Hepatocyte (in vitro differentiated cells): ENCODE results near the gene PF4V1. TPM values are rescaled to one million over a fixed set of nuclear protein-coding genes. Genes with fewer than 3 reads are reported as not detected.

Experiments used
- DNase-seq: peaks from one replicate; pipeline ENCODE4 v3.0.0-alpha.2; 2016; ENCODE audit warnings: low spot score
- H2AFZ ChIP-seq: fragments of 200-600 bp; sonication (generic); 2 replicates; pipeline ENCODE4 v1.6.0; 2016; ENCODE audit warnings: antibody characterized with exemption, mild to moderate bottlenecking
- H3K27ac ChIP-seq: fragments of 200-600 bp; sonication (generic); 2 replicates; pipeline ENCODE4 v1.5.1; 2016; ENCODE audit warnings: mild to moderate bottlenecking
- H3K27me3 ChIP-seq: fragments of 200-600 bp; sonication (generic); 2 replicates; pipeline ENCODE4 v1.6.1; 2016
- H3K36me3 ChIP-seq: fragments of 200-600 bp; sonication (generic); replicated peaks from 2 replicates; pipeline ENCODE4 v1.5.1; 2016; ENCODE audit warnings: low read depth; ENCODE audit not compliant: insufficient read depth
- H3K4me1 ChIP-seq: fragments of 200-600 bp; sonication (generic); 2 replicates; pipeline ENCODE4 v1.5.1; 2016; ENCODE audit warnings: mild to moderate bottlenecking, moderate library complexity; ENCODE audit not compliant: insufficient read depth
- H3K4me2 ChIP-seq: fragments of 200-600 bp; sonication (generic); 2 replicates; pipeline ENCODE4 v1.6.0; 2016
- H3K4me3 ChIP-seq: fragments of 200-600 bp; sonication (generic); 2 replicates; pipeline ENCODE4 v1.5.1; 2016; ENCODE audit warnings: mild to moderate bottlenecking
- H3K79me2 ChIP-seq: fragments of 200-600 bp; sonication (generic); 2 replicates; pipeline ENCODE4 v1.6.0; 2017; ENCODE audit warnings: mild to moderate bottlenecking
- H3K9me2 ChIP-seq: fragments of 200-600 bp; sonication (generic); replicated peaks from 2 replicates; pipeline ENCODE4 v1.6.0; 2017; ENCODE audit warnings: mild to moderate bottlenecking; ENCODE audit not compliant: insufficient read depth
- H3K9me3 ChIP-seq: fragments of 200-600 bp; sonication (generic); 2 replicates; pipeline ENCODE4 v1.5.1; 2016; ENCODE audit warnings: low read depth, mild to moderate bottlenecking
- H4K20me1 ChIP-seq: fragments of 200-600 bp; sonication (generic); 2 replicates; pipeline ENCODE4 v1.6.0; 2016; ENCODE audit warnings: mild to moderate bottlenecking; ENCODE audit not compliant: insufficient read depth, poor library complexity, severe bottlenecking
- EZH2 ChIP-seq: fragments of 200-600 bp; sonication (generic); IDR thresholded peaks from 2 replicates; pipeline ENCODE4 v1.6.1; 2016; ENCODE audit warnings: antibody characterized with exemption, mild to moderate bottlenecking, borderline replicate concordance
- EZH2phosphoT487 ChIP-seq: fragments of 200-600 bp; sonication (generic); IDR thresholded peaks from one replicate; pipeline ENCODE4 v1.6.1; 2018; ENCODE audit warnings: antibody characterized with exemption, mild to moderate bottlenecking, low read depth, moderate library complexity; ENCODE audit not compliant: unreplicated experiment, severe bottlenecking
- WGBS: methylation state at CpG from one replicate; pipeline ENCODE4 v1.1.6; 2016; ENCODE audit warnings: low lambda C conversion rate; ENCODE audit errors: missing lambda C conversion rate; 5-methylcytosine and 5-hydroxymethylcytosine counted together
- polyA plus RNA-seq: library from polyadenylated mRNA; unstranded; fragments of >200 nt; fragmentation: Nextera tagmentation; extraction: Ambion mirVana; gene quantifications from 2 replicates; pipeline ENCODE4 v1.2.1, GENCODE V29; 2016
- total RNA-seq: library from RNA; depleted of rRNA; stranded (reverse); fragments of >200 nt; gene quantifications from 2 replicates; pipeline ENCODE4 v1.2.3, GENCODE V29; 2014
- TF ChIP-seq, protein P1 (sequence below): fragments of 200-600 bp; sonication (generic); IDR thresholded peaks from 2 replicates; pipeline ENCODE4 v1.5.1; 2016; ENCODE audit warnings: antibody characterized with exemption, mild to moderate bottlenecking; ENCODE audit not compliant: poor library complexity

PF4V1 gene
- total and polyA plus RNA-seq, 2 experiments from 2014 or later: not detected

DNA sequence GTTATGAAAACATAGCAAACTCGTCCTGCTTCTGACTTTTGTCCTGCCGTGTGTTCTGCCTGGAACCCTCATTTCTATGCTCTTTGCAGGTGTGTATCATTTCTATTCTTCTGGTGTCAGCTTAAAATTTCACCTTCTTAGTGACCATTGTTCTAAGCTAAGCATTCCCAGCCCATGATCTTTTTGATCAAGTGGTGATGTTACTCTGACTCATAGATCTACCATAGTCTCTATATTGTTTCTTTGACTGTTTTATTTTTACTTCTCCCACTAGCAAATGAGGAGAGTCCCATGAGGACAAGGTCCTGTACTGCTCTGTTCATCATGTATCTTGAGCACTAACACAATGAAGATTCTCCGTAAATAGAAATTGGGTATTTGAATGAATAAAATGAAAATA lies 30.7 kb upstream of the PF4V1 start:
- no peak overlapping the region for H3K27ac ChIP-seq
- 90% methylated on average over 3 of the region's 3 CpGs for WGBS
- no peaks in the 10 kb centered on the region for H3K27me3 ChIP-seq
- TF ChIP-seq, protein P1, sequence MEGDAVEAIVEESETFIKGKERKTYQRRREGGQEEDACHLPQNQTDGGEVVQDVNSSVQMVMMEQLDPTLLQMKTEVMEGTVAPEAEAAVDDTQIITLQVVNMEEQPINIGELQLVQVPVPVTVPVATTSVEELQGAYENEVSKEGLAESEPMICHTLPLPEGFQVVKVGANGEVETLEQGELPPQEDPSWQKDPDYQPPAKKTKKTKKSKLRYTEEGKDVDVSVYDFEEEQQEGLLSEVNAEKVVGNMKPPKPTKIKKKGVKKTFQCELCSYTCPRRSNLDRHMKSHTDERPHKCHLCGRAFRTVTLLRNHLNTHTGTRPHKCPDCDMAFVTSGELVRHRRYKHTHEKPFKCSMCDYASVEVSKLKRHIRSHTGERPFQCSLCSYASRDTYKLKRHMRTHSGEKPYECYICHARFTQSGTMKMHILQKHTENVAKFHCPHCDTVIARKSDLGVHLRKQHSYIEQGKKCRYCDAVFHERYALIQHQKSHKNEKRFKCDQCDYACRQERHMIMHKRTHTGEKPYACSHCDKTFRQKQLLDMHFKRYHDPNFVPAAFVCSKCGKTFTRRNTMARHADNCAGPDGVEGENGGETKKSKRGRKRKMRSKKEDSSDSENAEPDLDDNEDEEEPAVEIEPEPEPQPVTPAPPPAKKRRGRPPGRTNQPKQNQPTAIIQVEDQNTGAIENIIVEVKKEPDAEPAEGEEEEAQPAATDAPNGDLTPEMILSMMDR: no peak
- H3K9me3 ChIP-seq: no peaks in the 10 kb centered on the region
- H2AFZ ChIP-seq: no peak overlapping the region
- no peaks in the 10 kb centered on the region for H3K9me2 ChIP-seq
- no peaks in the 10 kb centered on the region for H3K79me2 ChIP-seq
- no peak overlapping the region for H3K4me3 ChIP-seq
- no peaks in the 10 kb centered on the region for H3K4me1 ChIP-seq
- H3K4me2 ChIP-seq: no peak overlapping the region
- H3K36me3 ChIP-seq: no peaks in the 10 kb centered on the region
- H4K20me1 ChIP-seq: no peaks in the 10 kb centered on the region
- DNase-seq: no peak

DNA sequence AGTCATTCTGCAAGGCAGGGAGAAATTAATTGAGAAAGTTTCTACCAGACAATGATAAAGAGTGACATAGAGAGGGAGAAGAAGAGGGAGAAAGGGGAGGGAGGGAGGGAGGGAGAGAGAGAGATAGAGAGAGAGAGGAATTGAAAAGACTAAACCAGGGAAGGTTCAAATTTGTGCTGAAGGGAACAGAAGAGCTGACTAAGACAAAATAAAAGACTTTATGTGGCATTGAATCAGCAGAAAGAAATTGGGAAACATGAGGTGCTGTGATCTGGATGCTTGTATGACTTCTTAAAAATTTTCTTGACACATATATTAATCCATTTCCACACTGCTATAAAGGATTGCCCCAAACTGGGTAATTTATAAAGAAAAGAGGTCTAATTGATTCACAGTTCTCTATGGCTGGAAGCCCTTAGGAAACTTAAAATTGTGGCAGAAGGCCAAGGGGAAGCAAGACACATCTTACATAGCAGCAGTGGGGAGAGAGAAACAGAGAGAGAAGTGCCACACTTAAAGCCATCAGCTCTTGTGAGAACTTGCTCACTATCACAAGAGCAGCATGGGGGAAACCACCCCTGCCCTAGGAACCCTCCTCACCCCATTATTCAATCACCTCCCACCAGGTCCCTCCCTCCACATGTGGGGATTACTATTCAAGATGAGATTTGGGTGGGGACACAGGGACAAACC lies 30.1 kb upstream of the PF4V1 start:
- Histone ChIP-seq H4K20me1 (no peaks in the 10 kb centered on the region), H3K79me2 (no peaks in the 10 kb centered on the region), H3K9me3 (peaks cover 1% of the 10 kb centered on the region), H3K4me2 (no peak overlapping the region), H3K27me3 (no peaks in the 10 kb centered on the region), H2AFZ (no peak overlapping the region), H3K4me3 (no peak overlapping the region), H3K9me2 (no peaks in the 10 kb centered on the region), H3K27ac (no peak overlapping the region), H3K4me1 (no peaks in the 10 kb centered on the region), H3K36me3 (no peaks in the 10 kb centered on the region)
- TF ChIP-seq EZH2phosphoT487 (no peak), EZH2 (no peak)
- TF ChIP-seq, protein P1: no peak
- no peak for DNase-seq

DNA sequence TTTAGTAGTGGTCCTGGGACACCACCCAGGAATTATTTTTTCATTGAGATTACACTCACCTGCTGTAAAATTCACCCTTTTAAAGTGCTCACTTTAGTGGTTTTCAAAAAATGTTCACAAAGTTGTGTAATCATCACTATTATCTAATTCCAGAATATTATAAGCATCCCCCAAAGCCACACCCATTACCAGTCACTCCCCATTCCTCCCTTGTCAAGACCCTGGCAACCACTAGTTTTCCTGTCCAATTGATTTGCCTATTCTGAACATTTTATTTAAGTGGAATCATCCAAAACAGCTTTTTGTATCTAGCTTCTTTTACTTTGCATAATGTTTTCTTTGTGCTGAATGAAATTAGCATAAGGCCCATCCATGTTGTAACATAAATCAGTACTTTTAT lies 29.3 kb upstream of the PF4V1 start:
- Histone ChIP-seq H2AFZ (no peak overlapping the region), H3K36me3 (no peaks in the 10 kb centered on the region), H3K9me2 (no peaks in the 10 kb centered on the region), H4K20me1 (no peaks in the 10 kb centered on the region), H3K9me3 (peaks cover 7% of the 10 kb centered on the region), H3K27me3 (no peaks in the 10 kb centered on the region), H3K79me2 (no peaks in the 10 kb centered on the region), H3K4me1 (no peaks in the 10 kb centered on the region), H3K4me2 (no peak overlapping the region), H3K4me3 (no peak overlapping the region), H3K27ac (no peak overlapping the region)
- no peak for DNase-seq
- TF ChIP-seq EZH2phosphoT487: no peak
- TF ChIP-seq EZH2: no peak
- TF ChIP-seq, protein P1: no peak

DNA sequence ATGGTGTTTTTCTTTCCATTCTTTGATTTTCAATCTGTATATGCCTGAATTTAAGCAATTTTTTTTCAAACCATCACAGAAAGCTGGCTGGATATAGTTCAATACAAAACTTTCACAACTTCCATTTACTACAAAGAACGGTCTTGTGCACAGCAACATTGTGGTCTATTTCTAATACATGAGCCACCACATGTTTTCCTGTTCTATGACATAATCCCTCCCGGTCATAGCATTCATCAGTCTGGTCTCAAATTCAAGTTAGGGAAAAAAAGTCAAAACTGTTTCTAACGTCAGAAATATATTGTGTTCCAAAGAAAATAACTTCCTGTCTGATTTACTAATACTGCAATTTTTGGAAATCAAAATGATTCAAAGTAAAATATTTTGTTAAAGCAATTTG lies 24.1 kb upstream of the PF4V1 start:
- TF ChIP-seq EZH2 (no peak), EZH2phosphoT487 (no peak)
- TF ChIP-seq, protein P1: no peak
- Histone ChIP-seq H3K36me3 (no peaks in the 10 kb centered on the region), H3K27me3 (no peaks in the 10 kb centered on the region), H3K4me1 (no peaks in the 10 kb centered on the region), H2AFZ (no peak overlapping the region), H3K79me2 (no peaks in the 10 kb centered on the region), H3K4me3 (no peak overlapping the region), H4K20me1 (no peaks in the 10 kb centered on the region), H3K27ac (no peak overlapping the region), H3K4me2 (no peak overlapping the region), H3K9me3 (peaks cover 7% of the 10 kb centered on the region), H3K9me2 (no peaks in the 10 kb centered on the region)
- DNase-seq: no peak
- WGBS: 90% methylated on average over 3 of the region's 3 CpGs
